K562 (cell line): ENCODE data around the gene PLAC9. TPM values are rescaled to one million over a fixed set of nuclear protein-coding genes. Genes with fewer than 3 reads are reported as not detected.

Experiments
- ATAC-seq: fragments of 200-7000 bp; cut with Tn5 transposase; 3 replicates; pipeline ENCODE4 v1.9.1; 2020; ENCODE audit warnings: moderate library complexity
- BruUV-seq: library from RNA; stranded (reverse); fragments of 400-500 nt; replicated peaks from 2 replicates; lab custom pipeline; 2021; lab: Mats Ljungman, UMichigan
- CTCF ChIA-PET: fragments of 300-600 bp; formaldehyde crosslinking; extraction: SDS; loops from one replicate; lab custom pipeline; 2021; ENCODE audit warnings: low intra/inter-chr PET ratio; lab: Yijun Ruan, JAX
- POLR2A ChIA-PET: fragments of 300-600, 350-650 bp; sonication (Branson Sonifier 250); formaldehyde crosslinking; extraction: SDS; loops from one replicate; lab custom pipeline; 2021; ENCODE audit warnings: antibody characterized with exemption, inconsistent platforms; lab: Yijun Ruan, JAX
- DNase-seq, 4 experiments: peaks; one replicate each; pipeline versions ENCODE4 v3.0.0 to v3.0.0-alpha.2; 2011 to 2018; ENCODE audit warnings: low spot score in 3 of 4, mixed read lengths in 3 of 4; ENCODE audit errors: extremely low read depth in 1 of 4
- FAIRE-seq: peaks from 2 replicates; lab custom pipeline; 2011; peaks lifted over from hg19 to GRCh38; lab: Jason Lieb, UNC
- H2AFZ ChIP-seq: 2 replicates; pipeline ENCODE4 v1.6.0; 2011; ENCODE audit warnings: low read depth, low read length, control low read depth, inconsistent platforms
- H3K27ac ChIP-seq: fragments of 200-600 bp; 3 replicates; pipeline ENCODE4 v1.8.0; 2011; ENCODE audit warnings: low read depth, mild to moderate bottlenecking, control low read depth, inconsistent platforms, low read length, moderate library complexity, mixed read lengths; ENCODE audit errors: extremely low read depth
- H3K27me3 ChIP-seq, 2 experiments: fragments of 300-600 bp in 1 of 2; 2 replicates in 1 of 2; 3 replicates in 1 of 2; pipeline versions ENCODE4 v1.6.0 to v1.8.0; 2011; ENCODE audit warnings: inconsistent platforms in 2 of 2, low read length in 2 of 2, mild to moderate bottlenecking in 1 of 2, mixed read lengths in 1 of 2, moderate library complexity in 1 of 2; ENCODE audit not compliant: control insufficient read depth in 2 of 2, insufficient read depth in 2 of 2
- H3K36me3 ChIP-seq: fragments of 300-600 bp; 3 replicates; pipeline ENCODE4 v1.8.0; 2011; ENCODE audit warnings: mild to moderate bottlenecking, low read length, inconsistent platforms; ENCODE audit not compliant: control insufficient read depth, insufficient read depth
- H3K4me1 ChIP-seq, 2 experiments: fragments of 200-600 bp in 1 of 2; replicated peaks in 1 of 2; 2 replicates in 1 of 2; 3 replicates in 1 of 2; pipeline versions ENCODE4 v1.5.1 to v1.8.0; 2011; ENCODE audit warnings: inconsistent platforms in 2 of 2, low read length in 2 of 2, mild to moderate bottlenecking in 1 of 2, mixed read lengths in 1 of 2, moderate library complexity in 1 of 2; ENCODE audit not compliant: control insufficient read depth in 2 of 2, insufficient read depth in 2 of 2
- H3K4me2 ChIP-seq: 2 replicates; pipeline ENCODE4 v1.6.1; 2011; ENCODE audit warnings: low read length, control low read depth, inconsistent platforms, mixed read lengths; ENCODE audit not compliant: insufficient read depth
- H3K4me3 ChIP-seq: fragments of 200-600 bp; sonication (generic), shearing (Covaris generic); 2 replicates; pipeline ENCODE4 v1.5.1; 2016; ENCODE audit warnings: control low read depth, inconsistent platforms
- H3K79me2 ChIP-seq: fragments of 200-600 bp; 3 replicates; pipeline ENCODE4 v1.8.0; 2011; ENCODE audit warnings: low read length, inconsistent platforms; ENCODE audit not compliant: control insufficient read depth, insufficient read depth
- H3K9ac ChIP-seq, 2 experiments: 2 replicates each; pipeline versions ENCODE4 v1.6.0 to v1.6.1; 2011; ENCODE audit warnings: low read depth in 2 of 2, low read length in 2 of 2, control low read depth in 1 of 2, inconsistent platforms in 1 of 2, mild to moderate bottlenecking in 1 of 2, mixed read lengths in 1 of 2; ENCODE audit not compliant: insufficient read depth in 1 of 2
- H3K9me1 ChIP-seq: one replicate; pipeline ENCODE4 v1.6.0; 2011; ENCODE audit warnings: inconsistent platforms, mild to moderate bottlenecking, low read length, moderate library complexity; ENCODE audit not compliant: control insufficient read depth, insufficient read depth
- H3K9me3 ChIP-seq: replicated peaks from 2 replicates; pipeline ENCODE4 v1.5.1; 2011; ENCODE audit warnings: low read depth, low read length, inconsistent platforms; ENCODE audit not compliant: control insufficient read depth, insufficient read depth
- H4K20me1 ChIP-seq: replicated peaks from 2 replicates; pipeline ENCODE4 v1.6.1; 2011; ENCODE audit warnings: low read length, inconsistent platforms, mixed read lengths; ENCODE audit not compliant: control insufficient read depth, insufficient read depth
- EWSR1 ChIP-seq: fragments of 450-650 bp; IDR thresholded peaks from 2 replicates; pipeline ENCODE4 v1.6.1; 2018; ENCODE audit warnings: borderline replicate concordance, mild to moderate bottlenecking, low read depth, moderate library complexity; ENCODE audit not compliant: partially characterized antibody
- FOXP4 ChIP-seq: sonication (generic); formaldehyde crosslinking; IDR thresholded peaks from 2 replicates; pipeline ENCODE4 v1.8.0; 2022; ENCODE audit warnings: mild to moderate bottlenecking, missing genetic modification reagents, borderline replicate concordance
- GTF3C2 ChIP-seq: IDR thresholded peaks from 3 replicates; pipeline ENCODE4 v1.6.1; 2011; ENCODE audit warnings: borderline replicate concordance, mild to moderate bottlenecking, moderate library complexity; ENCODE audit not compliant: insufficient read length; ENCODE audit errors: extremely low read depth
- RFX7 ChIP-seq: fragments of 250-450 bp; sonication (Bioruptor Pico); IDR thresholded peaks from 2 replicates; pipeline ENCODE4 v1.5.1; 2021; ENCODE audit warnings: mild to moderate bottlenecking
- SFPQ ChIP-seq: fragments of 200-400 bp; formaldehyde crosslinking; IDR thresholded peaks from 2 replicates; pipeline ENCODE4 v1.6.1; 2017; ENCODE audit warnings: mild to moderate bottlenecking, low read depth, low read length, moderate library complexity
- USF1 ChIP-seq: sonication (generic); formaldehyde crosslinking; IDR thresholded peaks from 2 replicates; pipeline ENCODE4 v1.9.0; 2022; ENCODE audit warnings: mild to moderate bottlenecking, missing genetic modification reagents
- ZSCAN29 ChIP-seq: fragments of 450-650 bp; IDR thresholded peaks from 2 replicates; pipeline ENCODE4 v1.6.1; 2017
- WGBS: fragments of 100-300 bp; shearing (Covaris generic); methylation state at CpG from one replicate; pipeline ENCODE4 v1.1.6; 2016; ENCODE audit warnings: low coverage, mixed read lengths; ENCODE audit not compliant: insufficient coverage; ENCODE audit errors: missing lambda C conversion rate; 5-methylcytosine and 5-hydroxymethylcytosine counted together
- in situ Hi-C: fragments of 300-500 bp; cut with MboI; formaldehyde crosslinking; loops from 4 replicates; pipeline ENCODE4 v1.15.0; 2018; ENCODE audit warnings: inconsistent platforms, mixed read lengths
- intact Hi-C: fragments of 100-400 bp; cut with micrococcal nuclease; formaldehyde crosslinking; loops from 2 replicates; pipeline ENCODE4 v1.14.2; 2022
- polyA plus RNA-seq, 8 experiments: library from polyadenylated mRNA; depleted of rRNA in 4 of 8; stranded (reverse) in 5 of 8; unstranded in 3 of 8; fragments of >200 nt; fragmentation: Nextera tagmentation in 2 of 8; fragmentation: Illumina TruSeq in 1 of 8; extraction: Ambion mirVana in 2 of 8; extraction: Trizol in 1 of 8; gene quantifications; 2 replicates each; pipeline versions ENCODE4 v1.2.1 to v1.2.3, GENCODE V29; 2011 to 2014; ENCODE audit warnings: inconsistent platforms in 1 of 8, missing spikeins in 1 of 8
- total RNA-seq, 7 experiments: library from RNA; depleted of rRNA in 6 of 7; stranded (reverse); fragments of >200 nt in 6 of 7; fragmentation: Illumina TruSeq in 2 of 7; extraction: Trizol in 2 of 7; gene quantifications; 2 replicates each; pipeline versions ENCODE4 v1.2.1 to v1.2.3, GENCODE V29; 2011 to 2021; ENCODE audit warnings: low replicate concordance in 1 of 7

Gene PLAC9
- total and polyA plus RNA-seq, 9 of the 15 experiments (the other 6 are each of a cell fraction or from before 2014, with no cell fraction given): not detected

- Histone ChIP-seq H3K79me2 (no peaks in the 10 kb centered on the region), H3K4me2 (no peak overlapping the region), H3K4me1 (peaks cover 0 to 6% of the 10 kb centered on the region in 2 experiments; a peak in 1 of 5 replicates), H3K27me3 (peaks cover 40 to 72% of the 10 kb centered on the region in 2 experiments), H3K36me3 (no peaks in the 10 kb centered on the region), H4K20me1 (no peaks in the 10 kb centered on the region; the same call in 1 of the 2 replicates), H3K9me3 (no peaks in the 10 kb centered on the region), H3K9ac (no peak overlapping the region), H2AFZ (no peak overlapping the region), H3K9me1 (no peaks in the 10 kb centered on the region), H3K27ac (no peak overlapping the region), H3K4me3 (no peak overlapping the region)
- ATAC-seq (no peak; the same call in 2 of the 3 replicates), DNase-seq (no peak), FAIRE-seq (peak; percentile 44)
- ChIA-PET CTCF (no interaction called here), POLR2A (no interaction called here)
- WGBS: 4% methylated on average over 7 of the region's 8 CpGs
- intact Hi-C loops (no loop called here), in situ Hi-C loops (no loop called here)
- BruUV-seq: no TSS peak
- no peak for TF ChIP-seq ZSCAN29
- TF ChIP-seq RFX7 (CRISPR knock-in tag): no peak
- no peak for TF ChIP-seq SFPQ
- TF ChIP-seq USF1 (CRISPR knock-in tag): no peak
- no peak for TF ChIP-seq GTF3C2
- no peak for TF ChIP-seq EWSR1
- no peak for TF ChIP-seq FOXP4 (CRISPR knock-in tag)
These were observed 3.6 kb downstream of the PLAC9 start for GRCh38 chr10:80136134-80136571.
